GM12878 (cell line): ENCODE data around the gene MEG3. TPM values are rescaled to one million over a fixed set of nuclear protein-coding genes. Genes with fewer than 3 reads are reported as not detected.

Experiments used
- ATAC-seq: fragments of 200-7000 bp; cut with Tn5 transposase; 3 replicates; pipeline ENCODE4 v1.9.1; 2020; ENCODE audit warnings: mild to moderate bottlenecking, moderate library complexity
- BruUV-seq: library from RNA; stranded (reverse); fragments of 400-500 nt; replicated peaks from 2 replicates; lab custom pipeline; 2021; lab: Mats Ljungman, UMichigan
- CTCF ChIA-PET: fragments of 300-600 bp; sonication (Branson Sonifier 250); formaldehyde crosslinking; extraction: SDS; loops from one replicate; lab custom pipeline; 2021; ENCODE audit warnings: inconsistent platforms; lab: Yijun Ruan, JAX
- POLR2A ChIA-PET: fragments of 350-600 bp; formaldehyde crosslinking; extraction: SDS; loops from one replicate; lab custom pipeline; 2021; ENCODE audit warnings: inconsistent platforms; lab: Charles Lee
- RAD21 ChIA-PET: fragments of 300-600 bp; sonication (Branson Sonifier 250); formaldehyde crosslinking; loops from one replicate; lab custom pipeline; 2023; ENCODE audit warnings: antibody characterized with exemption; ENCODE audit not compliant: unreplicated experiment; lab: Charles Lee
- SMC1A ChIA-PET: fragments of 300-600 bp; sonication (Branson Sonifier 250); formaldehyde crosslinking; loops from one replicate; lab custom pipeline; 2023; ENCODE audit not compliant: unreplicated experiment, uncharacterized antibody; lab: Charles Lee
- DNase-seq: peaks from one replicate; pipeline ENCODE4 v3.0.0-alpha.2; 2011; ENCODE audit warnings: low read depth, low spot score
- FAIRE-seq: peaks from 3 replicates; lab custom pipeline; 2011; peaks lifted over from hg19 to GRCh38; lab: Jason Lieb, UNC
- H2AFZ ChIP-seq: 2 replicates; pipeline ENCODE4 v1.6.0; 2011; ENCODE audit warnings: low read depth, low read length, control low read depth; ENCODE audit not compliant: control insufficient read depth
- H3K27ac ChIP-seq: 2 replicates; pipeline ENCODE4 v1.5.1; 2011; ENCODE audit warnings: control low read depth; ENCODE audit not compliant: control insufficient read depth, insufficient read depth
- H3K27me3 ChIP-seq, 2 experiments: replicated peaks in 1 of 2; 2 replicates each; pipeline versions ENCODE4 v1.6.0 to v1.6.1; 2011; ENCODE audit warnings: low read length in 1 of 2; ENCODE audit not compliant: control insufficient read depth in 2 of 2, insufficient read depth in 2 of 2
- H3K36me3 ChIP-seq, 2 experiments: 2 replicates each; pipeline ENCODE4 v1.5.1; 2011; ENCODE audit warnings: low read length in 1 of 2; ENCODE audit not compliant: control insufficient read depth in 2 of 2, insufficient read depth in 2 of 2
- H3K4me1 ChIP-seq: 2 replicates; pipeline ENCODE4 v1.6.1; 2011; ENCODE audit warnings: mild to moderate bottlenecking, low read length, moderate library complexity, mixed read lengths; ENCODE audit not compliant: control insufficient read depth, insufficient read depth
- H3K4me2 ChIP-seq: 2 replicates; pipeline ENCODE4 v1.6.0; 2011; ENCODE audit warnings: control low read depth; ENCODE audit not compliant: control insufficient read depth, insufficient read depth
- H3K4me3 ChIP-seq: fragments of 200-600 bp; sonication (generic); 2 replicates; pipeline ENCODE4 v1.5.1; 2016
- H3K79me2 ChIP-seq: 2 replicates; pipeline ENCODE4 v1.6.0; 2011; ENCODE audit warnings: low read length; ENCODE audit not compliant: control insufficient read depth, insufficient read depth
- H3K9ac ChIP-seq: 2 replicates; pipeline ENCODE4 v1.8.0; 2011; ENCODE audit warnings: low read length, control low read depth, mixed read lengths; ENCODE audit not compliant: control insufficient read depth, insufficient read depth
- H3K9me3 ChIP-seq: replicated peaks from 3 replicates; pipeline ENCODE4 v1.5.1; 2011; ENCODE audit warnings: mild to moderate bottlenecking, low read length; ENCODE audit not compliant: control insufficient read depth, insufficient read depth
- H4K20me1 ChIP-seq: 2 replicates; pipeline ENCODE4 v1.6.0; 2011; ENCODE audit not compliant: control insufficient read depth, insufficient read depth
- CEBPB ChIP-seq, 2 experiments: fragments of 150-350 bp in 1 of 2; IDR thresholded peaks; 2 replicates each; pipeline ENCODE4 v1.6.1; 2012 to 2014; ENCODE audit warnings: low read depth in 2 of 2, low read length in 2 of 2, borderline replicate concordance in 1 of 2, inconsistent platforms in 1 of 2
- CUX1 ChIP-seq: IDR thresholded peaks from 2 replicates; pipeline ENCODE4 v1.6.1; 2012; ENCODE audit warnings: improper control_type of control experiment, low read depth, low read length; ENCODE audit not compliant: insufficient replicate concordance
- ESRRA ChIP-seq: IDR thresholded peaks from 2 replicates; pipeline ENCODE4 v1.6.1; 2012; ENCODE audit warnings: mild to moderate bottlenecking, low read length, improper control_type of control experiment
- HDGF ChIP-seq: fragments of 450-650 bp; IDR thresholded peaks from 2 replicates; pipeline ENCODE4 v1.6.1; 2016; ENCODE audit warnings: antibody characterized with exemption
- IKZF1 ChIP-seq: fragments of 450-650 bp; conservative IDR thresholded peaks from 2 replicates; pipeline ENCODE4 v1.6.1; 2017; ENCODE audit warnings: antibody characterized with exemption, mild to moderate bottlenecking
- IRF5 ChIP-seq: fragments of 450-650 bp; IDR thresholded peaks from 2 replicates; pipeline ENCODE4 v1.6.1; 2017; ENCODE audit warnings: borderline replicate concordance
- KDM1A ChIP-seq: fragments of 200-600 bp; sonication (generic); IDR thresholded peaks from 2 replicates; pipeline ENCODE4 v1.6.1; 2016; ENCODE audit warnings: borderline replicate concordance
- NFYB ChIP-seq: IDR thresholded peaks from 2 replicates; pipeline ENCODE4 v1.6.1; 2011; ENCODE audit warnings: low read depth, mild to moderate bottlenecking, low read length, improper control_type of control experiment, moderate library complexity; ENCODE audit not compliant: insufficient read depth
- POU2F2 ChIP-seq: IDR thresholded peaks from 3 replicates; pipeline ENCODE4 v1.6.1; 2011; ENCODE audit warnings: low read depth, mild to moderate bottlenecking, low read length, borderline replicate concordance
- SMARCA5 ChIP-seq: fragments of 450-650 bp; IDR thresholded peaks from 2 replicates; pipeline ENCODE4 v1.6.1; 2017; ENCODE audit warnings: mild to moderate bottlenecking
- TARDBP ChIP-seq: IDR thresholded peaks from 2 replicates; pipeline ENCODE4 v1.6.1; 2016; ENCODE audit warnings: borderline replicate concordance
- TCF7 ChIP-seq: IDR thresholded peaks from 2 replicates; pipeline ENCODE4 v1.6.1; 2014; ENCODE audit warnings: antibody characterized with exemption, borderline replicate concordance
- ZNF622 ChIP-seq: fragments of 450-650 bp; IDR thresholded peaks from 2 replicates; pipeline ENCODE4 v1.6.1; 2017; ENCODE audit warnings: mild to moderate bottlenecking, inconsistent platforms
- WGBS: methylation state at CpG from one replicate; pipeline ENCODE4 v1.1.6; 2016; ENCODE audit warnings: low lambda C conversion rate; ENCODE audit not compliant: insufficient replicate concordance, insufficient coverage; ENCODE audit errors: missing lambda C conversion rate; 5-methylcytosine and 5-hydroxymethylcytosine counted together
- in situ Hi-C: fragments of 300-500 bp; cut with MboI; formaldehyde crosslinking; loops from 9 replicates; pipeline ENCODE4 v1.14.3; 2018; ENCODE audit warnings: mixed read lengths
- intact Hi-C: fragments of 100-400 bp; cut with micrococcal nuclease; formaldehyde crosslinking; loops from one replicate; pipeline ENCODE4 v1.14.2; 2022; ENCODE audit not compliant: unreplicated experiment
- polyA plus RNA-seq, 11 experiments: library from polyadenylated mRNA; depleted of rRNA in 4 of 11; unstranded in 6 of 11; stranded (reverse) in 5 of 11; fragments of >200 nt; fragmentation: Nextera tagmentation in 4 of 11; fragmentation: Illumina TruSeq in 1 of 11; extraction: Ambion mirVana in 4 of 11; extraction: Trizol in 1 of 11; gene quantifications; 1 replicate in 1 of 11; 2 replicates in 10 of 11; pipeline versions ENCODE4 v1.2.1 to v1.2.3, GENCODE V29; 2011 to 2016; ENCODE audit warnings: inconsistent platforms in 2 of 11, missing spikeins in 2 of 11, low read depth in 1 of 11
- total RNA-seq, 4 experiments: library from RNA; depleted of rRNA in 3 of 4; stranded (reverse); fragments of >200 nt in 3 of 4; fragmentation: Illumina TruSeq in 1 of 4; extraction: Trizol in 1 of 4; gene quantifications; 2 replicates each; pipeline versions ENCODE4 v1.2.1 to v1.2.3, GENCODE V29; 2013 to 2021

MEG3 gene
- total and polyA plus RNA-seq, 10 of the 15 experiments (the other 5 are each of a cell fraction or from before 2014, with no cell fraction given) = 0.03 to 2.9 (median 0.95) TPM; not detected in 7

GRCh38 chr14:100867631-100868315 lies 41.9 kb downstream of the MEG3 start:
- 67% methylated on average over 12 of the region's 13 CpGs for WGBS
- ATAC-seq = no peak
- POLR2A ChIA-PET = no interaction called here
- no peaks in the 10 kb centered on the region for H3K79me2 ChIP-seq
- no peak for TF ChIP-seq CEBPB (IDR thresholded peaks at IDR 0.05; ENCODE audit: borderline replicate concordance in 1 of 2, low read depth in 2 of 2, low read length in 2 of 2)
- no peak for TF ChIP-seq ZNF622
- no peak for TF ChIP-seq IRF5
- no peak for TF ChIP-seq ESRRA
- TF ChIP-seq HDGF = no peak
- TF ChIP-seq NFYB = no peak
- TF ChIP-seq SMARCA5 = no peak
- TF ChIP-seq CUX1 = no peak
- no peak for TF ChIP-seq IKZF1
- no peak for TF ChIP-seq TARDBP
- TF ChIP-seq TCF7 = no peak
- no peak for TF ChIP-seq POU2F2
- no peak for TF ChIP-seq KDM1A
- TF ChIP-seq, all 136 proteins: peak for 0
- no peaks in the 10 kb centered on the region for H3K4me1 ChIP-seq
- FAIRE-seq = no peak
- no peak overlapping the region for H3K27ac ChIP-seq
- no peaks in the 10 kb centered on the region for H3K36me3 ChIP-seq
- no peaks in the 10 kb centered on the region for H3K27me3 ChIP-seq
- ChIA-PET RAD21 (no interaction called here), CTCF (no interaction called here), SMC1A (no interaction called here)
- no peak overlapping the region for H2AFZ ChIP-seq
- H3K9me3 ChIP-seq = no peaks in the 10 kb centered on the region
- no peak overlapping the region for H3K4me3 ChIP-seq
- BruUV-seq = no TSS peak
- intact Hi-C loops = no loop called here
- H3K9ac ChIP-seq = no peak overlapping the region
- no peaks in the 10 kb centered on the region for H4K20me1 ChIP-seq
- DNase-seq = no peak
- no peak overlapping the region for H3K4me2 ChIP-seq
- in situ Hi-C loops = no loop called here
